ENCODE measurements around the gene LRP8. TPM values are rescaled to one million over a fixed set of nuclear protein-coding genes. Genes with fewer than 3 reads are reported as not detected.

The LRP8 gene
- total and polyA plus RNA-seq, 2 experiments from 2014 or later, result 27.8 to 71.1 TPM

- Histone ChIP-seq H3K27ac (ENCODE audit: low read depth) (no peak overlapping the region), H3K36me3 (ENCODE audit: insufficient read depth) (peaks cover 7% of the 10 kb centered on the region; the same call in 1 of the 2 replicates), H2AFZ (no peak overlapping the region), H3K79me2 (replicated peaks; ENCODE audit: insufficient read depth) (peaks cover 55% of the 10 kb centered on the region), H3F3A (replicated peaks; ENCODE audit: low read depth) (no peaks in the 10 kb centered on the region), H3K4me3 (no peak overlapping the region), H3K4me1 (ENCODE audit: insufficient read depth) (peaks cover 4% of the 10 kb centered on the region; the same call in 1 of the 2 replicates), H3K4me2 (no peak overlapping the region), H3K27me3 (ENCODE audit: insufficient read depth) (no peaks in the 10 kb centered on the region), H4K20me1 (replicated peaks; ENCODE audit: insufficient read depth) (peaks cover 42% of the 10 kb centered on the region), H3K9me2 (ENCODE audit: insufficient read depth) (no peaks in the 10 kb centered on the region)
- no peak overlapping the region for H3K27ac Mint-ChIP-seq
- peaks cover 5% of the 10 kb centered on the region; the same call in 1 of the 3 replicates for H3K9me3 Mint-ChIP-seq
- H3K27me3 Mint-ChIP-seq (ENCODE audit: insufficient read depth, low read depth, poor library complexity), result peaks cover 32% of the 10 kb centered on the region
- no peak for TF ChIP-seq POLR2AphosphoS5 (IDR thresholded peaks at IDR 0.05; ENCODE audit: low read depth)
- TF ChIP-seq NANOG (IDR thresholded peaks at IDR 0.05; ENCODE audit: borderline replicate concordance), result no peak
- TF ChIP-seq CTCF (conservative IDR thresholded peaks at IDR 0.05; ENCODE audit: low read depth in 2 of 2), result no peak
- no peak for TF ChIP-seq ZNF114 (CRISPR knock-in tag; IDR thresholded peaks at IDR 0.05)
- TF ChIP-seq ZNF462 (CRISPR knock-in tag; IDR thresholded peaks at IDR 0.05), result no peak
- TF ChIP-seq ZNF331 (CRISPR knock-in tag; IDR thresholded peaks at IDR 0.05; ENCODE audit: low read depth), result no peak
- peaks cover 83% of the 10 kb centered on the region for H3K36me3 Mint-ChIP-seq (ENCODE audit: low read depth)
- ATAC-seq (no peak), DNase-seq (ENCODE audit: low spot score) (no peak)
- H3K4me3 Mint-ChIP-seq, result no peak overlapping the region
- peaks cover 67% of the 10 kb centered on the region for H3K4me1 Mint-ChIP-seq
Observed at GRCh38 chr1:53309802-53310201, 18.1 kb downstream of the LRP8 start.
